GM12892 (cell line): ENCODE measurements around the gene VAMP2.

Experiments
- POLR2A ChIP-seq: IDR thresholded peaks from 2 replicates; pipeline ENCODE4 v1.6.1; 2011; ENCODE audit warnings: low read depth, low read length, control low read depth
- TAF1 ChIP-seq: IDR thresholded peaks from 2 replicates; pipeline ENCODE4 v1.6.1; 2011; ENCODE audit warnings: low read depth, mild to moderate bottlenecking, control low read depth, low read length, borderline replicate concordance

- TF ChIP-seq POLR2A (no peak), TAF1 (no peak)
Measured at GRCh38 chr17:8154608-8155155, 8.1 kb downstream of the VAMP2 start.
